CD4-positive, alpha-beta T cell treated with Interleukin-17A for 1 hour (primary cell): Measurements from ENCODE around the gene GSX1.
"Not testable (repeated sequence)": the region's sequence is repeated elsewhere in the genome, so short reads cannot be mapped to it uniquely, and the experiment has no call there.

ENCODE experiments used
- DNase-seq: peaks from one replicate; pipeline ENCODE4 v3.0.0-alpha.2; 2020

The GSX1 gene

DNA sequence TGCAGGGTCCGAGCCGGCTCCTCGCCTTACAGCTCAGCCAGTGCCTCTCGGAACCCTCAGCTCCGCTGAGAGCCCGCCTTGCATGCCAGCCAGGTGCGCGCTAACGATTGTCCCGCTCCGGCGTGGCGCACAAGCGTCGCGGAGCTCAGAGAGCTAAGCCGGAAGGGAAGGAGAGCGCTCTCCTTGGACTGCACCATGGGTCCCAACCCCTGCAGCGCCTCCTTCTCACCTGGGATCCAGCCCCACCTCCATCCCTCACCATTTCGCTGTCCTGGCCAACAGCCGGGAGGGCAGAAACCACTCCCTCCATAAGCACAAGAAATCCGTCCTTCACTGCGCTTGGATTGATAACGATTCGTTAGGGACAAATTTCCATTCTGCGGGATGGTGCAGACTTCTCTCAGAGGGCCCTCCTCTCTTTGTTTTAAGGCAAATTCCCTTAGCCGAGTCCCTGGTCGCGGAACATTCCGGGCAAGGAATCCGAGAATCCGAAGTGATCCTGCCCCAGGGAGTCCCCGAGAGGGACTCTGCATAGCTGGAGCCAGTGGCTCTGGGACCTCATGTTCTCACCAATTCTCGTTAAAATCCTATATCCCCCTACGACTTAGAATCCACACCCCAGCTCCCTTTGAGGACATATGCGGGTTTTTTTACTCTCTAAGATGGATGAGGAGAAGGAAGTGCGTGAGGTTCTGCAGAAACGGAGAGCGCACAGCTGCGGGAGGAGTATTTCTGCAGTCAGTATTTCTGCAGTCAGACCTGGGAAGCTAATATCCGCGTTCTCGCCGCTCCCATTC is 2.8 kb downstream of the GSX1 start:
- DNase-seq, result no peak

DNA sequence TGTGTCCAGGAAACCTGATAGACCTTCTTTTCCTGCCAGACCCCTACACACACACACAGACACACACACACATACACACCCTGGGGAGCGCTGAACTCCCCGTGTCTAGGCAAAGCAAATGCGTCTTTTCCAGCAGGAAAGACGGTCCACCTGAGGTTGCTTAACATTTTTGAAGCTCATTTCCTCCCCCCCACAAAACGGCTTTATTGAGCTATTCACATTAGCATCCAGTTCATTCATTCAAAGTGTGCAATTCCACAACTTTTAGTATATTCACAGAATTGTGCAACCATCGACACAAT is 3.4 kb downstream of the GSX1 start:
- no peak for DNase-seq

DNA sequence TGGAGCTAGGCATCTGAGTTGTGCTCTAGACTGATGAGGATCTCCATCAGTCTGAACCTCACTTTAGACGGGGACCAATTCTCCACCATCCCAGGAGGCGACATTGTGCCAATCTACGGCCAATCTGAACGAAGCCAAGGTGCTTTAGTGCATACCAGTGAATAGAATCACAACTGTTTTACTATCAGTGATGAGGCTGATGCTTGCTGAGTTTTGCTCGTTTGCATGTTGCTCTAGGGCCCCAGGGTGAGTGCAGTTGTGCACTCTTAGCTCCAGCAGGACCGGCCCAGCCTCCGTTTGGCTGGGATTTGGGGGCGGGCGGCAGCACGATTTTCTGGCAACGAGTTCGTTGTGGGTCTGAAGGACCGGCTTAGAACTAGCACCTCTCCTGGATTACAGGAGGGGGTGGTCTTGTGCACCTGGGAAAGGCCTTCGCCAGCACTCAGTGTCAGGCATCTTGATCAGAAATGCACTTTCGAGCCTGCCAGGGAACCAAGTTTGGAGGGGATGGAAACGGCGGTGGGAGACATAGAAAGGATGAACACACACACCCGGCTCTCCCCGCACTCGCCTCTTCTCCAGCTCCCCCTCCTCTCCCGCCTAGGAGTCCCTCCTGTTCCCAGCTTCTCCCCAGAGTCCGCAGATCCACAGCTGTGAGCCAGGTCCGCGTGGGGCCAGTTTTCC is 4.4 kb downstream of the GSX1 start:
- no peak for DNase-seq

DNA sequence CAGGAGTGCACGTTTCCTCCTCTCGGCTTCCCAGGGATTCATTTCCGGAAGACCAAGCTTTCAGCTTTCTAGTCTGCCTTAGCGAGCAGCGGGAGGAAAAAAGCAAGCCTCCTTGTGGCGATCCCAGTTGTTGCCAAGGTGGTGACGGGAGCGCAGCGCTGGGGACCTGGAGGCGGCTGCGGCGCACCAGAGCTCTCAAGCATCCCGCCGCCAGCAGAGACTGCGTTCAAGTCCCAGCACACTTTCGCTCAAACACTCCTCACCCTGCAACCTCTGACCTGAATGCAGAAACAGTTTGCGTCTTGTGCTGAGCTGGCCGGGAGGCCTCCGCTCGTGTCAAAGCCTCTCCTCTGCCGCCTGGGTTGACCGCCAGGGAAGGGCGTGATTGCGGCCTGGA is 4.9 kb downstream of the GSX1 start:
- no peak for DNase-seq

DNA sequence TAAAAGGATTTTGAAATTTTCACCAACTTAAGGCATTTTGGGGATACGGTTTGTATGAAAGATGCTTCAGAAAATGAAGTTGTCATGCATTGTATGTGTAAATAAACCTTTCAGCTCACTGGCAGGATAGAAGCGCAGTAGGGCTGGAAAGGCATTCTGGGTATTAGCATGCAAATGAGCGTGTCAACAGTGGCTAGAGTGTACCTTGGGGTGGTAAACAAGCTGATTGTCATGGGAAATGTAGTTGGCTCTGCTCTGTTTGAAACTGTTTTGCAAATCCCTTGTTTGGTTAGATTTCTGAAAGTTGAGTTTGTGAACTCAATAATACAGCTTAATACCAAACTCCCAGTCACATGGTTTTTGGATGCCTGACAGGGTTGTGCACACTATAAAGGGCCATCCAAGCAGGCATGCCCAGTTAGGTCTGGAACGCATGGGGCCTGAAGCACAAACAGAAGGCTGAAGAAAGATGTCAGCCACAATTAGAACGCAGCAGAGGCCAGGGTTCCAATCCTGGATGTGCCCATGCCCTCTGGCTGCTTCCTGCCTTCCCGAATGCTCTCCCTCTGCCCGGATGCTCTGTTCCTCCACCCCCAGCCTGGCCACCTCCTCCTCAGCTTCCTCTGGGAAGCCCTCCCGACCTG is 14.6 kb downstream of the GSX1 start:
- DNase-seq, result no peak

DNA sequence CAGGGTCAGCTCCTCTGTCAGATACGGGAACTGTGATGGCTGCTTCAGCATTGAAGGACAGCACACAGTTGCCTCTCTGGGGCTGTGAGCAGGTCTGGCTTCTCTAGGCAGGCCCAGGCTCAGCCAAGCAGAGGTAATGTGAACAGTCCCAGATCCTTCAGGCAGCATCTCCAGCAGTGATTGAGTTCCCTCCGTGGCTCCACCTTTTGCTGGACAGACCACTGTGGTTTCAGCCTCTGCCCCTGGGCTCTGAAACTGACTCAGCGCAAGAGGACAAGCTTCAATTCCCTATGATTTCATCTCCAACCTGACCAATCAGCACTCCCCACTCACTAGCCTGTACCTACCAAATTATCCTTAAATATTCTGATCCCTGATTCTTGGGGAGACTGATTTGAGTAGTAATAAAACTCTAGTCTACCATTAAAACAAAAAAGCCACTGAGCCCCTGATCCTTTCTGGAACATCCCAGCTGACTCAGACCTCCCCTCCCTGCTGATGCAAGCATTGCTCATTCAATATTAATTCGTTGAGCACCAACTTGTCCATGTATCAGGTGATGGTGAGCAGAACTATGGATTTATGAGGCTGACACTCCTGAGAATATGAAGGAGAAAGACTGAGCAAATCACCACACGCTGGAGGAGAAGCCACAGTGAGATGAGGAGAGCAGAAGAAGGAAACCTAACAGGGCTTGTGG is 16.7 kb downstream of the GSX1 start:
- DNase-seq, result no peak

DNA sequence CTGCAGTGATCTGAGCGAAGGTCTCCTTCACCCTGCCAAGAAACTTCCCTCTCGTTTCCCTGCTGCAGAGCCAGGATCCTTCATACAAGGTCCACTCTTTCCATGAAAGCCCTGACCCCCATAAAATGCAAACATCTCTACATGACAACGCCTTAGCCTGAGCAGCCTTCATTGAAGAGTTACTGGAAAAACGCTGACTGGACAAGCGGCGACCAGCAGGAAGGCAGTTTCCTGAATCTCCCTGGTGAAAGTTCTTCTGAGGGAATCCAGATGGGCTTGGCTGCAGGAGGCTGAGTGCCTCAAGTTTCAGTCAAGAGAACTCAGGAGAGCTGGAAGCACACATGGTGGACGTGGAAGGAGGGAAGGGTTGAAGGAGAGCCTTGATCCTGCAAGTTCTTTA is 17.7 kb downstream of the GSX1 start:
- no peak for DNase-seq

DNA sequence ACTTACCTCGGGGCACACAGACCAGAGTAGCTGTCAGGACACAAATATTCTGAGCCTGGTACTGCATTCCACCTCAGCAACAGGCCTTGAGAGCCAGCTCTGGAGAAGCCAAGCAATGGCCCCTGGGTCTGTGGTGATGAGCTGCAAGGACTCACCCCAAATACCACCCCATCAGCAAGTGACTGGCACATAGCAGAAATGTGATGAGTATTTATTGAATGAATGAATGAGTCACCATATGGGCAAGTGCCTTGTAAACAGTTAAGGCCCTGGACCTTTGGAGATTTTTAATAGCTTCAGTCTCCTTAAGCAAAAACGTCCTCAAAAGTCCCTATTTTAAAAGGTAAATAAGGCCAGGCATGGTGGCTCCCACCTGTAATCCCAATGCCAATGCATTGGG is 18.2 kb downstream of the GSX1 start:
- no peak for DNase-seq

DNA sequence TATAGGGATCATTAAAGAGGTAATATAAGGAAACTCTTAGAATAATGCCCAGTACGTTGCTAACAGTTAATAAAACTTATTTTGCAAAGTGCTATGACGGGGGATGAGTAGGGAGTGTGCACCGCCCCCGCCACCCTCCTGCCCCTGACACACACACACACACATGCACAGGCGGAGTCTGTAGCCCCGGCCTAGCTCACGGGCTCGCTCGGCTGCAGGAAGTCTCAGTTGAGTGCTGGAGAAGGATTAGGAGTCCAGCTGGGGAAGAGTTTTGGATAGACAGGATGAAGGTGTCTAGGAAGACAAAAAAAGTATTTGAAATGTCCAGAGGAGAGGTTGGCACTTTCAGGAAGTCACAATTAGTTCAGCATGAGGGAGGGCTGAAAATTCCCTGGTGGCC is 21.5 kb downstream of the GSX1 start:
- DNase-seq, result no peak

DNA sequence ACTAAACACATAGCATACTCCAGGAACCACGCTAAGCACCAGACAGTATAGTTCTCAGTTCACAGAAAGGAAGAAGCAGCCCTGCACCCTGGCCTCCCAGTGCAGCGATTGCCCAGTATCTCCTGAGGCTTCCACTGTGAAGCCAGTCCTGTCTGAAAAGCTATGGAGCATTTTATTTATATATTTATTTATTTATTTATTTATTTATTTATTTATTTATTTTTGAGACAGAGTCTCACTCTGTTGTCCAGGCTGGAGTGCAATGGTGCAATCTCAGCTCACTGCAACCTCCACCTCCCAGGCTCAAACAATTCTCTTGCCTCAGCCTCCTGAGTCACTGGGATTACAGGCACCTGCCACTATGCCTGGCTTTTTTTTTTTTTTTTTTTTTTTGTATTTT is 25.5 kb downstream of the GSX1 start:
- not testable (repeated sequence) for DNase-seq

DNA sequence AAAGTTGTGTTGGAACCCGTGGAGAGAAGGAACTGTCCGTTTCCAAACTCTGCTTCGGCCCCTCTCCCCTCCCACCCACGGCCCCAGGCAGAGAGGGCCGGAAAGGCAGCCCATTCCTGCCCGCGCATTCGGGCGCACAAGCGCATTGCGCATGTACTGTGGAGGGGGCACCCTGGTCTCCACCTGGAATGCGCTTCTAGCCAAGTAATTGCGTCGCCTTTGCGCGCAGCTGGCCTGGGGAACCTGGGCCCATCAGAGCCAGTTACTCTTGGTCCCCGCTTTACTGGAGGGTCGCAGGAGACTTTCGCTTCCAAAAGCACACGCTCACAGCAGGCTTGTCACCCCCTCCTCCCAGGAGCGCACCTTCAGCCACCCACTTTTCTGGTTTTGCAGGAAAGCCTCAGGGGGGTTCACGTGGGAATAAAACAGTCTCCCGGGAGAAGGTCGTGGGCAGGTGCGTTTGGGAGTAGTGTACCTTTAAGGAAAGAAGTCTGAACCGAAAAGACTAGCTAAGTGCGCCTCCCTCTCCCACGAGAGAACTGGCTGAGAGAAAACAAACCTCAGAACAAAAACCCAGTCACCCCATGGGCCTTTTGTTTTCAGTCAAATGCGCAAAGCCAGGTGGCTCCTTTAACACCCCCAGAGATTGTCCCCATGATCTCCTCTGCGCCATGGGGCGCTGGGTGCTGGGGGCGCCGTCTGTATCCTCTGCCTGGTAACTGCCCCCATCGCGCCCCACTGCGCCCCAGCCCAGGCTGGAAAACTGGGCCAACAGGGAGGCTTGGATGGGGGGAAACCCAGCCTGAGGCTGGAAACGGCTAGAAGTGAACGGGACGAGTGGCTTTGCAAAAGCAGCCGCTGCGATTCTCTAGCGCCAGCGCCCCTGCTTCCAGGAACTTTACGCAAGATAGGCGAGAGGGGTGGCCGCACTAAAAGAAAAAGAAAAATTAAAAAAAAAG is 28.5 kb downstream of the GSX1 start:
- DNase-seq, result no peak

DNA sequence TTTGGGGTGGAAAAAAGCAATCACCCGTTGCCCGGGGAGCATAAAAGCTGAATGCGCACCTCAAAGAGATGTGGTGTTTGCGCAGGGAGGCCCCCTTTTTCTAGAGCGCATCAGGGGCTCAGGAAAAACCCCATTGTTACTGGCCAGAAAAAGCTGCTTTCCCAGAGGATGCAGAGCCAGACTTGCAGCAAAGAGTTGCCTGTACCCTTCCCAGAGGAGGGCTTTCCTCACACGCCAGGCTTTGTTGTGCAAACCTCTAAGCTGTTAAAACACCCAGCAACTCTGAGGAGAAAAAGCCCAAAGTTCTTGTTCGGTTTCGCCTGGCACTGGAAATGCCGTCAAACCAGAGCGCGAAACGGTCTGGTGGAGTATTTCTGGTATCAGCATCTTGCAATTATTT is 29.3 kb downstream of the GSX1 start:
- DNase-seq, result no peak

DNA sequence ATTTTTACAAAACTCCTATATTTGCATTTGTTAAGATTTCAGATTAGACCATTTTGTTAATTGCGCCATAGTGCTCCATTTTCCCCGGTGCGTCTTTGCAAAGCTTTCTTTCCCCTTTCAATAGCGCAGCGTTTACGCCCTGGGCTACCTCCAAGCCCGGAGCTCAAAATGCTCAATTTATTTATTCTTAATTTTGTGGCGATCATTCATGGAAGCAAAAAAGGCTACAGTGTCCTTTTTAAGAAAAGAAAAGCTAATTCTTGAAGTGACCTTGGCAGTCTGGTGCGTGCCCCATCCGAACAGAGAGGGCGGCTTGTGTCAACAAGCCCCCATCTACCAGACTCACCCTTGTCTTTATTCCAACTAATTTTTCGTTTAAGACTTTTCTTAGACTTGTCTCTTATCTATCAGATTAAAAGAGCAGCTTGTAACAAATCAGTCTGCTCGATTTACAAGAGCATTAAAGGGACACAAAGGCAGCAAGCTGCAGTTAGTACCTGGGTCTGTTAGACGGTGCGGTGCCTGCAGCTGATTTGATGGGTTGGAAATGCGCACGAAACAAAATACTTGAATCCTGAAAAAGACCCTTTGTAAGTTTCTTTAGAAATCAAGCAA is 30.1 kb downstream of the GSX1 start:
- no peak for DNase-seq

DNA sequence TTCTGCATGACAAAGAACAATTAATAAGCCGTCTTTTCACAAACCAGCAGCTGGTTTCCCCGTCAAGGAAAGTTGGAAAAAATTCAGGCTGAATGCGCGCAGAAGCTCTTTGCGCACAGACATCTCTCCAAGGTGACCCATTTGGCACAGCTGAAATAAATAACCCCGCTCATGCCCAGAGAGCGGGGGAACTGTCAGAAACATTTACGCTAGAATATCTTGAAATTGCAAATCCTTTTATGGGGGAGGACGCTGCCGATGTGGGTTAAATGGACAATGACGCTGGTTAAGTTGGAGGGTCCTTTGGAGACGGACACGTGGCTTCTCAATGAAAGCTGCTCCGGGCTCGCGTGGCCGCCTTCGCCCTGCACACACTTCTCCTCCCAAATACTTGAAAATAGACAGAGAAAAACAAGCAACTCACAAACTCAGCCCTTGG is 30.6 kb downstream of the GSX1 start:
- DNase-seq, result no peak

DNA sequence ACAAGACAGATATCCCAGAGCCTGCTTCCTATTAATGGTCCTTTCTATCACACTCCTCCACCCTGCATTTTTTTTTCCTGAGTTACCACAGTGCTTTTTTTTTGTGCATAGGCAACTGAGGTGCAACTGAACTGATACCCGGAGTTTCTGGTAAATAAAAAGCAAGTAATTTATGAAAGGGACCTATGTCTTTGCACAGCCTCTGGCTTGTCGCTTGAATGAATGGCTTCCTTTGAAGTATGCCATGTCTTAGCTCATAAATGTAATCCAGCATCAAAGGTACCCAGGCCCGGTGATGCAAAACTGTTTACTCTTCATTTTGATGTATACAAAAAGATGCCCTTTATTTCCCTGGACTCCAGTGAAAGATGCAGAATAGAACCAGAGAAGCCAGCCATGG is 31.8 kb downstream of the GSX1 start:
- DNase-seq, result no peak

DNA sequence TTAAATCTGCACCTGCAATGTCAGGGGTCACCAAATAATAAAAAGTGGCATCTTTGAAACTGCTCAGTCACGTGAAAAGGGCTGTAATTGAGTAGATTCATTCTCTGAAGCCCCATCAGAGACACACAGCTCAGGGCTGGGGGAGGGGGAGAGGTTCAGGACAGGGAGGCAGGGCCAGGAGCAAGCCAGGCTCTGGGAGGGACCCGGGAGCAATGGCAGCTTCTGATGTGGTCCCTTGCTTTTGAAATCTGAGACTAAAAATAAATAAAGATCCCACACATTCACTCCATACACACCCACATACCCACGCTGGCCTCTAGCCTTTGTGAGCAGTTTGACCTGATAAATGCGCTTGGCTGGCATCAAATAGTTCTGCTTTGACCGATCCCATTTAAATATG is 32.8 kb downstream of the GSX1 start:
- no peak for DNase-seq

DNA sequence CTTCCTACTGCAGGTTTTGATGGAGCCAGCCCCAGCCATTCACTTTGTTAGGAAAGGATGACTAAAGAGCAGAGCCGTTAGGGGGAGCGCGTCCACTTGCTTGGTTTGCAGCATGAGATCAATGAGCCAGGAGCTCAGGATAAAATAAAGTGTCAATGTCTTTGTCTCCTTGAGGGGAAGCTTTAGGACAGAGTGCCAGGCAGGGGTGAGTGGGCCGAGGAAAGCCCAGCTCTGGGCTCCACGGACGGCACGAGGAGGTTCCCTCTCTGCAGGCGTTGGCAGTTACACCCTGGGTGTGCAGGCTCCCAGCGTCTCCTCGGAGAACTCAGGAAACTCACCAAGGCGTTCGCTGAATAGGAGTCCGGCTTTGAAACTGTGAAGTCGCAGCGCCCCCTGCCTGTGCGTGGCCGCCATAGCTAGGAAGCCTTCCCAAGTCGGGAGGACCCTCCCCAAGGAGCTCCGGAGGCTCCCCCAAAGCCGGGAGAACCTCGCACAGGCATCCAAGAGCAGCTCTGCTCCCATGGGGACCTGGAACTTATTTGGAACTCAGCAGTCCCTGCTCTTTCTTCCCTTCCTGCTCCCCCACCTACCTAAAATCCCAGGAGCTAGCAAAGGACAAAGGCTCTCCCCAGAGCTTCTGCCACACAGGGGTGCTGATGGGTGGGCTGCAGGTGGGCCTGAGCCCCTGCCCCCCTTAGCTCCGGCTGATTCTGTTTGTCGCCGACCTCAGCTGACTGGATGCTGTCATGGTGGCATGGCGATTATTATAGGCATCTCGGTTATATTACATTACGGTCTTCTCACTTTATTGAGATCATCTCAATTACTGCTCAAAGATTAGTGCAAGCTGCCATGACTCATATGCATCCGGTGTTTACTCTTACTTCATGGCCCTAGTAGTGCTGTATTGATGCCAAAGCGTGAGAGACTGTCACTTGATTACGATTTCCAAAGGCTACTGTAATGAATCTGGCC is 34.4 kb downstream of the GSX1 start:
- DNase-seq, result peak; percentile 66

DNA sequence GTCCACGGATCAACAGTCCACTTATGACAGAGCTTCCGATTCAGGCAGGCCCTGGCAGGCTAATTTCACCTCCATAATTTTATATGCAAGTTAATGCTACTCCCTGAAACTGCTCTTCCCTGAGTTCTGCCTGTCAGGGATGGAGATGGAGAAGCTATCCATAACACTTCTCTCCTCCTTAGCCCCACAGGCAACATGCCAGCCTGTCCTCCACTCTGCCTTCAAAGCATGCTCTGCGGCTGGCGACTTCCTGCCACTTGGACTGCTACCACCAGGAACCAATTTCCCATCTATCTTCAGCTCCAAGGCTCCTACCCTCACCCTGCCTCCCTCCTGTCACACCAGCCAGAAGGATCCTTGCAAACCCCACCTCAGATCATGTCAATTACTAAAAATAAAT is 35.4 kb downstream of the GSX1 start:
- no peak for DNase-seq

DNA sequence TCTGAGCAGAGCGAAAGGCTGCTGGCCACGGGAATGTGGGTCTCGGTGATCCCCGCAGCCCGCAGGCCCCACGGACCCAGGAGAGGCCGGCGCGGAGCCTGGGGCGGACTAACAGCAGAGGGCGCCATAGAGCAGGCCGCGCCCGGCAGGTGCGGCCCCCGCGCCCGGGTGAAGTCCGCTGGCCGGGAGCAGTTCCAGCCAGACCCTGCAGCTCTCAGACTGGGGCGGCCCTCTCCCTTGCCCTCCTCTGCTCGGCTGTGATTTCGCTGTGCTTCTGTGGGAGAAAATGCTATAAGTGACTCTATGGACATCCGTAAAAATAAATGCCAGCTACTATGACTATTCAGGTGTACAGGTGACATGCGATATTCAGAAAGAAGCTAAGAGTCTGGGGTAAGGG is 37.7 kb downstream of the GSX1 start:
- peak; percentile 47 for DNase-seq

DNA sequence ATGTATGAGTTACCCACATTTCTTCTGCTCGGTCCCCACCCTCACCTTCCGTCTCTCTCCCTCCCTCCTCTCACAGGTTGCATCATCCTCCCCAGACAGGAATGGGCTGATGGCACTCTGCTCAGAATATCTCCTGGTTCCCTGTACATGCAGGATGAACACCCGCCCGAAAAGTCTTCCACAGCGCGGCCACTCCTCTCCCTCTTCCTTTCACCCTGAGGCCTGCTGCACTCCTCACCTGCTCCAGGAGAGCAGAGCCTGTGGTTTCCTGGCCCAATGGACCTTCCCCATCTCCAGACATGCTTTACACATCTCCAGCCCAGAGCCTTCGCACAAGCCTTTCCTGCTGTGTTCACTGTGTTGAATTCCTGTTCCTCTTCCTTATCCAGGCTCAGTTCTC is 40.9 kb downstream of the GSX1 start:
- no peak for DNase-seq

DNA sequence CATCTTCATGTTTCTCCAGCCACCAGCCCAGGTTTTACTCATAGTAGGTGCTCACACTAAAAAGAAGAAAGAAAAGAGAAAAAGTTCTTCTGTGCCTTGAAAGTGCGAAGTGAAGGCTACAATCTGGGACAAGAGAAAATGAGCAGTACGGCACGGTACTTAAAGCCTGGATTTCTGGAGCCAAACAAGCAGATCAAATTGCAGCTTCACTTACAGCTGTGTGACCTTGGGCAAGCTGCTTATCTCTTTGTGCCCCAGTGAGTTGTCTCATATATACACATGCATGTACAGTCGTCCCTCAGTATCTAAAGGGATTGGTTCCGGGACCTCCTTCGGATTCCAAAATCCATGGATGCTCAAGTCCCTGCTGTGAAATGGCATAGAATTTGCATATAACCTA is 41.8 kb downstream of the GSX1 start:
- DNase-seq, result no peak
